NCI-H510A treated with DMSO at 0.1 percent for 48 hours (cell line): ENCODE measurements around the gene GNAL.

Experiments
- DNase-seq: peaks from one replicate; lab custom pipeline; 2025; lab: John Stamatoyannopoulos, UW

GNAL gene

GRCh38 chr18:11726556-11726955, 37.5 kb downstream of the GNAL start:
- no peak for DNase-seq

GRCh38 chr18:11728249-11728648, 39.2 kb downstream of the GNAL start:
- DNase-seq: peak; percentile 57

GRCh38 chr18:11729556-11729955, 40.5 kb downstream of the GNAL start:
- DNase-seq: no peak

GRCh38 chr18:11733031-11733430, 44.0 kb downstream of the GNAL start:
- peak; percentile 62 for DNase-seq

- no peak for DNase-seq
Measured at GRCh38 chr18:11736656-11737055, 47.6 kb downstream of the GNAL start.

GRCh38 chr18:11739893-11740292, 50.8 kb downstream of the GNAL start:
- no peak for DNase-seq

- DNase-seq: no peak
Measured at GRCh38 chr18:11740461-11740860, 51.4 kb downstream of the GNAL start.

GRCh38 chr18:11741505-11742145, 52.6 kb downstream of the GNAL start:
- DNase-seq: peak; percentile 16

GRCh38 chr18:11745521-11745920, 56.5 kb downstream of the GNAL start:
- DNase-seq: no peak

GRCh38 chr18:11747286-11747685, 58.2 kb downstream of the GNAL start:
- DNase-seq: no peak

GRCh38 chr18:11747731-11748130, 58.7 kb downstream of the GNAL start:
- DNase-seq: peak; percentile 3

- no peak for DNase-seq
Measured at GRCh38 chr18:11749305-11749704, 60.2 kb downstream of the GNAL start.

GRCh38 chr18:11750171-11750570, 61.1 kb downstream of the GNAL start:
- DNase-seq: no peak

GRCh38 chr18:11750581-11751310, 61.7 kb downstream of the GNAL start:
- no peak for DNase-seq

- no peak for DNase-seq
Measured at GRCh38 chr18:11751341-11752115, 62.5 kb downstream of the GNAL start.

GRCh38 chr18:11752116-11752911, 63.2 kb downstream of the GNAL start:
- peak; percentile 25 for DNase-seq

GRCh38 chr18:11754979-11755378, 65.9 kb downstream of the GNAL start:
- DNase-seq: no peak

GRCh38 chr18:11757084-11757590, 68.1 kb downstream of the GNAL start:
- DNase-seq: no peak

GRCh38 chr18:11759456-11759855, 70.4 kb downstream of the GNAL start:
- DNase-seq: no peak

GRCh38 chr18:11760498-11761167, 71.6 kb downstream of the GNAL start:
- no peak for DNase-seq

- no peak for DNase-seq
Measured at GRCh38 chr18:11761553-11761952, 72.5 kb downstream of the GNAL start.
